HG02938 (cell line): ENCODE data around the gene PLPPR4.

Experiments
- ATAC-seq: cut with Tn5 transposase; IDR thresholded peaks from one replicate; pipeline ENCODE4 v1.9.1; 2021; ENCODE audit warnings: mild to moderate bottlenecking, moderate library complexity; ENCODE audit not compliant: unreplicated experiment

The PLPPR4 gene

GRCh38 chr1:99334991-99335390 lies 70.7 kb downstream of the PLPPR4 start:
- ATAC-seq = no peak

DNA sequence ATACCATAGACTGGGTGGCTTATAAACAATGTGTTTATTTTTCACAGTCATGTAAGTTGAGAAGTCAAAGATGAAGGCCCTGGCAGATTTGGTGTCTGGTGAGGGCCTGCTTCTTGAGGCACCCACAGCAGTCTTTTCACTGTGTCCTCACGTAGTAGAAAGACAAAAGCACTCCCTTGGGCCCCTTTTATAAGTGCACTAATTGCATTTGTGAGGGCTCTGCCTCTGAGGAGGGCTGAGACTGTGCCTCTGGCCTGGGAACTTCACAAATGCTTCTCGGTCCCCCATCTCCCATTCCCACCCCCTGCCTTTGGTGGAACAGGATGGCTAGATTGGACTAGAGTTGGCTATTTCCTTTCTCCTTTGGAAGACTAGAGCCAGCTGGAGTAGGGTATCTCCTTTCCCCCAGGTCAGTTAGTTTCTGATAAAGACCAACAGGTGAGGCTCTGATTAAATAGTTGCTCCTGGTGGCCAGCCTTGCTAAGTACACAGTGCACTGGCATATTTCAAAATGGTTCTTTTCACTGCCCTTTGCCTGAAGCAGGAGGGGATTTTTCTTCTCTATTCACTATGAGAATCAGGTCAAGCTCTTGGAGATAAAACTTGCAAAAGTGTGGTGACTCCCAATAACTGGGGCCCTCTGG lies 82.9 kb downstream of the PLPPR4 start:
- ATAC-seq = no peak

GRCh38 chr1:99348397-99349132 lies 84.3 kb downstream of the PLPPR4 start:
- no peak for ATAC-seq

- no peak for ATAC-seq
Observed at GRCh38 chr1:99352821-99353220, 88.5 kb downstream of the PLPPR4 start.

DNA sequence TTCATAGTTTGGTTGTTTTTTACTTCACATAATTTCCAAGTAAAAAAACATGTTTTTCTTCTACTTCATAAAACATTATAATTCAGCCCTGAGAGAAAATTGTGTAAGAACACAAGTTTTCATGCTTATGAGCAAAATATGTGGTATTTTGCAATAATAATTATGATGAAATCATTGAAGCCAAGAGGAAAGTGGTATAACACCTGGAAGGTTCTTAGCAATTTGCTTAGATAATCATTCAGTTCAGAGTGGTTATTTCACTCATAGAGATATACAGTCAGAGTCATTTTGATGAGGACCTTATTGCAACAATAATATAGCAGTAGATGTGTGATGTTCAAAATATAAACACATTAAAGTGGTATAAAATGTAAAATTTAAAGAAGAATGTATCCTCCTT lies 94.5 kb downstream of the PLPPR4 start:
- no peak for ATAC-seq
